HFFc6 (cell line): ENCODE measurements around the gene MICAL2. TPM values are rescaled to one million over a fixed set of nuclear protein-coding genes. Genes with fewer than 3 reads are reported as not detected.

ENCODE experiments used
- DNase-seq: peaks from one replicate; pipeline ENCODE4 v3.0.0-alpha.2; 2018
- H3K27ac Mint-ChIP-seq: 2 replicates; pipeline ENCODE4 v1.8.0; 2020; ENCODE audit warnings: mild to moderate bottlenecking, mixed read lengths
- H3K27me3 Mint-ChIP-seq: 2 replicates; pipeline ENCODE4 v1.8.0; 2021; ENCODE audit warnings: mild to moderate bottlenecking, moderate library complexity, mixed read lengths; ENCODE audit not compliant: insufficient read depth
- H3K36me3 Mint-ChIP-seq: 2 replicates; pipeline ENCODE4 v1.8.0; 2021; ENCODE audit warnings: low read depth, mixed read lengths
- H3K4me1 Mint-ChIP-seq: 2 replicates; pipeline ENCODE4 v1.8.0; 2020; ENCODE audit warnings: low read depth, mixed read lengths
- H3K4me3 Mint-ChIP-seq: 2 replicates; pipeline ENCODE4 v1.8.0; 2020; ENCODE audit warnings: mild to moderate bottlenecking, moderate library complexity, mixed read lengths
- H3K9me3 Mint-ChIP-seq: 2 replicates; pipeline ENCODE4 v1.8.0; 2020; ENCODE audit warnings: mild to moderate bottlenecking, mixed read lengths
- CTCF ChIP-seq: fragments of 200-600 bp; sonication (generic); IDR thresholded peaks from 2 replicates; pipeline ENCODE4 v1.5.0; 2021; ENCODE audit warnings: antibody characterized with exemption, mild to moderate bottlenecking
- total RNA-seq, 6 experiments: library from RNA; stranded (reverse); fragmentation: NEBNext Ultra II Directional; extraction: Animal tissue kit (Norgen Biotek cat#: 25700); gene quantifications; 2 replicates in 1 of 6; 3 replicates in 5 of 6; pipeline ENCODE4 v1.2.3, GENCODE V29; 2021

The MICAL2 gene
- total RNA-seq, 6 experiments from 2014 or later = 199 to 252 (median 233) TPM

DNA sequence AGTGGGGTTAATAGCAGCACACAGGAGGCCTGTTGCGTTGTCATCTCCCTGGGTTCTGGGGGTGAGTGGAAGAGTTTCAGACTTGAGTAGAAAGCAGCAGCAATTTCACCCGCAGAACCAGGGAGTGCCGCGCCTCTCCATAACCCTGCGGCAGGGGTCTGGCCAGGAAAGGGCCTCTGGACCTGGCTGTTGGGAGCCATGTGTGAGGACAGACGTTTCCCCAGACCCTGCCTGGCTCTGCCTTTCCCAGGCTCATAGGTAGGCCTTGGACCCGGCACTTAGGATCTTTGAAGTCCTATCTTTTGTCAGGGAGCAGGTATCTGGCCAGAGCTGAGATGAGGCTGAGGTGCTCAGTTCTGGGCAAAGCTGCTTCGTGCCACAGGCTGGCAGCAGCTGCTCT, 160.4 kb downstream of the MICAL2 start:
- Mint-ChIP-seq H3K9me3 (no peaks in the 10 kb centered on the region), H3K4me3 (no peak overlapping the region), H3K27me3 (peaks cover 2% of the 10 kb centered on the region), H3K36me3 (0 out of 2 replicates have a peak, but pooled peaks cover 4% of the 10 kb centered on the region), H3K27ac (0 out of 2 replicates have a peak overlapping the region, but pooled peaks have one; percentile 17), H3K4me1 (peaks cover 40% of the 10 kb centered on the region)
- TF ChIP-seq CTCF = no peak
- DNase-seq = no peak

GRCh38 chr11:12271241-12271640, 160.9 kb downstream of the MICAL2 start:
- Mint-ChIP-seq H3K4me3 (no peak overlapping the region), H3K27me3 (peaks cover 3% of the 10 kb centered on the region), H3K9me3 (no peaks in the 10 kb centered on the region), H3K27ac (no peak overlapping the region), H3K36me3 (0 out of 2 replicates have a peak, but pooled peaks cover 4% of the 10 kb centered on the region), H3K4me1 (peaks cover 40% of the 10 kb centered on the region)
- no peak for TF ChIP-seq CTCF
- DNase-seq = no peak

GRCh38 chr11:12271826-12272366, 161.5 kb downstream of the MICAL2 start:
- DNase-seq = no peak
- TF ChIP-seq CTCF = no peak
- Mint-ChIP-seq H3K9me3 (no peaks in the 10 kb centered on the region), H3K27ac (no peak overlapping the region), H3K4me1 (peaks cover 40% of the 10 kb centered on the region), H3K27me3 (peaks cover 4% of the 10 kb centered on the region), H3K36me3 (0 out of 2 replicates have a peak, but pooled peaks cover 4% of the 10 kb centered on the region), H3K4me3 (no peak overlapping the region)

DNA sequence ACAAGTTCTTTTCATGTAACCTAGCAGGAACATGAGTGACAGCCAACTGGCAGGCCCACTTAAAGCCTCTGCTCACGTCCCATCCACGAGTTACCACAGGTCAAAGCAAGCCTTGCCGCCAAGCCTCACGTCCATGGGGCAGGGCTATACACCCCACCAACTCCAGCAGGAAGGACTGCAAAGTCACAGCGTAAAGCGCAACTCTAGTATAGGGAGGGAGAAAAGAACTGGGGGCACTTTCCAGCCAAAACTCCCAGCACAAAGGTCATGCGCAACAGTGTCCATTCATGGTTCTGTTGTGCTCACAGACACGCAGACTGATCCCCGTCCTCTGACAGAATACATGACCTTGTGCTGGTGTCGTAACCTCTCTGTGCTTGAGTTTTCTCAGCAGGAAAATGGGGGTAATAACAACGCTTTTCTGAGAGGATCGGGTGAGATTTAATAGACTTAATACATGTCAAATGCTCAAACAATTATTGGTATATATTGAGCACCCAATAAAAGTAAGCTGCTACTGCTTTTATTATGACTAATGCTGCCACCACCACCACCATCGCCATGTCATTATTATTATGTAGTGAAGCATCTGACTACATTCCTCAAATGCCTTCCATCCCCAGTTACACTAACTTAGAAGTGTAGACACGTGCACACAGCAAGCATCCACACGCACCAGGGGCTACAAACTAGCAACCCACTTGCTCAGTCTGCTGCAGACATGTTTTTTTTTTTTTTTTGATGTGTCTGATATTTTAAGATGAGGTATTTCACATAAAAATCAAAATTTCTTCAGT, 162.6 kb downstream of the MICAL2 start:
- peaks cover 4% of the 10 kb centered on the region for H3K27me3 Mint-ChIP-seq
- H3K36me3 Mint-ChIP-seq = no peaks in the 10 kb centered on the region
- H3K9me3 Mint-ChIP-seq = no peaks in the 10 kb centered on the region
- no peak for TF ChIP-seq CTCF
- peak overlapping the region; percentile 14 for H3K27ac Mint-ChIP-seq
- H3K4me3 Mint-ChIP-seq = no peak overlapping the region
- H3K4me1 Mint-ChIP-seq = peaks cover 40% of the 10 kb centered on the region
- DNase-seq = peak; percentile 57

DNA sequence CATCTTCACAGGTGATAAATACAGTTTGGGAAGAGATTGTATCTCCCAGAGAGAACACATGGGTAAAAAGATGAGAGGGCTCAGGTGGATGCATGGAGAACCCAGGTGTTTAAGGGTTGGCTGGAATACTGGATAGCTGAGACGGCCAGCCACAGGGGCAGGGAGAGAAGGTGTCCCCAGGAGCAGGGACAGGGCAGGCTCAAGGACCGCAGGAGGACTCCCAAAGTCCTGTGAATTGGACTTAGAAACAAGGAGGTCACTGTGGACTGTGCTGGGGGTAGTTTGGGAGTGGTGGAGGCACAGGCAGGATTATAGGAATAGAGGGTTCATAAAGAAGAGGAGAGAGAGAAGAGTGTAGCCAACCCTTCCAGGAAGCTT, 163.2 kb downstream of the MICAL2 start:
- TF ChIP-seq CTCF = no peak
- DNase-seq = no peak
- Mint-ChIP-seq H3K27me3 (peaks cover 4% of the 10 kb centered on the region), H3K9me3 (no peaks in the 10 kb centered on the region), H3K27ac (peak overlapping the region; percentile 14), H3K36me3 (no peaks in the 10 kb centered on the region), H3K4me3 (no peak overlapping the region; the same call in 1 of the 2 replicates), H3K4me1 (peaks cover 40% of the 10 kb centered on the region)
